ENCODE measurements around the gene GPSM3. TPM values are rescaled to one million over a fixed set of nuclear protein-coding genes. Genes with fewer than 3 reads are reported as not detected.

Gene GPSM3
- total and polyA plus RNA-seq, 2 of the 13 experiments (the other 11 are each of a cell fraction or from before 2014, with no cell fraction given), result 0.18 to 6.2 TPM

GRCh38 chr6:32190054-32190851 lies 2.2 kb downstream of the GPSM3 start, which contains the start of gene PBX2 (continued):
- TF ChIP-seq ZFP91 (CRISPR knock-in tag; IDR thresholded peaks at IDR 0.05; ENCODE audit: borderline replicate concordance), result no peak; the same call in 1 of the 2 replicates
- no peak for TF ChIP-seq CREB1 (IDR thresholded peaks at IDR 0.05)
- TF ChIP-seq CREB1 (CRISPR knock-in tag; IDR thresholded peaks at IDR 0.05), result no peak
- no peak for TF ChIP-seq ZFP90 (CRISPR knock-in tag; IDR thresholded peaks at IDR 0.05; ENCODE audit: borderline replicate concordance)
- TF ChIP-seq DNMT1 (CRISPR knock-in tag; IDR thresholded peaks at IDR 0.05), result no peak
- TF ChIP-seq ZNF737 (CRISPR knock-in tag; IDR thresholded peaks at IDR 0.05; ENCODE audit: borderline replicate concordance), result no peak
- no peak for TF ChIP-seq ZNF292 (CRISPR knock-in tag; IDR thresholded peaks at IDR 0.05; ENCODE audit: borderline replicate concordance, low read depth)
- no peak; the same call in 1 of the 2 replicates for TF ChIP-seq TFAP4 (IDR thresholded peaks at IDR 0.05; ENCODE audit: borderline replicate concordance, low read depth)
- no peak for TF ChIP-seq ZNF839 (CRISPR knock-in tag; IDR thresholded peaks at IDR 0.05; ENCODE audit: borderline replicate concordance)
- TF ChIP-seq ZFP1 (CRISPR knock-in tag; IDR thresholded peaks at IDR 0.05), result no peak
- TF ChIP-seq RORA (CRISPR knock-in tag; IDR thresholded peaks at IDR 0.05), result no peak
- peak; percentile 76 for TF ChIP-seq ZBTB7B (CRISPR knock-in tag; IDR thresholded peaks at IDR 0.05)
- TF ChIP-seq ETS1 (CRISPR knock-in tag; IDR thresholded peaks at IDR 0.05), result no peak
- TF ChIP-seq HDAC2 (CRISPR knock-in tag; IDR thresholded peaks at IDR 0.05), result peak; percentile 47; the same call in 1 of the 2 replicates
- peak; percentile 62; the same call in 1 of the 2 replicates for TF ChIP-seq GATA4 (IDR thresholded peaks at IDR 0.05; ENCODE audit: borderline replicate concordance, low read depth)
- no peak for TF ChIP-seq ZNF768 (CRISPR knock-in tag; IDR thresholded peaks at IDR 0.05)
- TF ChIP-seq, protein P1, sequence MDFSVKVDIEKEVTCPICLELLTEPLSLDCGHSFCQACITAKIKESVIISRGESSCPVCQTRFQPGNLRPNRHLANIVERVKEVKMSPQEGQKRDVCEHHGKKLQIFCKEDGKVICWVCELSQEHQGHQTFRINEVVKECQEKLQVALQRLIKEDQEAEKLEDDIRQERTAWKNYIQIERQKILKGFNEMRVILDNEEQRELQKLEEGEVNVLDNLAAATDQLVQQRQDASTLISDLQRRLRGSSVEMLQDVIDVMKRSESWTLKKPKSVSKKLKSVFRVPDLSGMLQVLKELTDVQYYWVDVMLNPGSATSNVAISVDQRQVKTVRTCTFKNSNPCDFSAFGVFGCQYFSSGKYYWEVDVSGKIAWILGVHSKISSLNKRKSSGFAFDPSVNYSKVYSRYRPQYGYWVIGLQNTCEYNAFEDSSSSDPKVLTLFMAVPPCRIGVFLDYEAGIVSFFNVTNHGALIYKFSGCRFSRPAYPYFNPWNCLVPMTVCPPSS (IDR thresholded peaks at IDR 0.05), result no peak
- TF ChIP-seq CHD4 (IDR thresholded peaks at IDR 0.05; ENCODE audit: borderline replicate concordance, low read length), result no peak
- TF ChIP-seq PAX8 (CRISPR knock-in tag; IDR thresholded peaks at IDR 0.05; ENCODE audit: borderline replicate concordance), result no peak
- no peak for TF ChIP-seq RAD21 (CRISPR knock-in tag; IDR thresholded peaks at IDR 0.05)
- TF ChIP-seq ZNF644 (CRISPR knock-in tag; IDR thresholded peaks at IDR 0.05; ENCODE audit: low read depth), result no peak
- TF ChIP-seq CSRNP2 (CRISPR knock-in tag; conservative IDR thresholded peaks at IDR 0.05; ENCODE audit: low read depth), result no peak
- TF ChIP-seq ELF3 (CRISPR knock-in tag; IDR thresholded peaks at IDR 0.05), result peak; percentile 86
- TF ChIP-seq NCOA5 (CRISPR knock-in tag; IDR thresholded peaks at IDR 0.05), result no peak
- 0 out of 2 replicates have a peak, but pooled peaks have one; percentile 47 for TF ChIP-seq CBFB (CRISPR knock-in tag; IDR thresholded peaks at IDR 0.05)
